ENCODE measurements around the gene HSD17B12.

The HSD17B12 gene

DNA sequence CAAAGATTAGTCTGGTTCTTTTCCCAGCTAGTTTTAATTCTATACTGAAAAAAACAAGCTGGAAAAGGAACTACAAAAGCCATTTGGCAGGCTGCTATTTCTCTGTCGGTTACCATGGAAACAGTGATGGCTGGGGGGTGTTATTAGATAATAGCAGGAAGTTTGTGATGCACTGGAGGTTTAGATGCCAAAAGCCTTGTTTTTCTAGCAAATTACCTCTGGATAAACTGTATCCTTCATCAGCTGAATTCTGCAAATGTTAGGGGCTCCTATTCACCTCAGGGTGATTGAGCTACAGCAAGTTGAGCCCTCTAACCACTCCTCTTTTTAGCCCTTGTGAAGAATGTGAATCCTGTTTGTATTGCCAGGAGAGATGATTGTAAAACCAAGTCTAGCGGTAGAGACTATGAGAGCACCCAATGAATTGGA, 225.3 kb downstream of the HSD17B12 start:
- FAIRE-seq: no peak
- no peak for DNase-seq (ENCODE audit: insufficient read length)

More for the DNA sequence above, 225.3 kb downstream of the HSD17B12 start:
- TF ChIP-seq TAF1 (IDR thresholded peaks at IDR 0.05; ENCODE audit: borderline replicate concordance, low read depth, low read length): no peak
- no peak for TF ChIP-seq POLR2AphosphoS5 (IDR thresholded peaks at IDR 0.05; ENCODE audit: low read depth, low read length)
- no peak for TF ChIP-seq POLR2A (IDR thresholded peaks at IDR 0.05; ENCODE audit: low read depth, low read length)
